Endothelial cell (in vitro differentiated cells): ENCODE results near the gene P2RX5. TPM values are rescaled to one million over a fixed set of nuclear protein-coding genes. Genes with fewer than 3 reads are reported as not detected.

Experiments
- DNase-seq: peaks from one replicate; pipeline ENCODE4 v3.0.0; 2021; ENCODE audit warnings: low spot score
- H3K27ac Mint-ChIP-seq: one replicate; pipeline ENCODE4 v1.8.0; 2021; ENCODE audit warnings: mixed read lengths, inconsistent platforms; ENCODE audit not compliant: unreplicated experiment
- H3K27me3 Mint-ChIP-seq: one replicate; pipeline ENCODE4 v1.8.0; 2021; ENCODE audit warnings: mild to moderate bottlenecking, moderate library complexity, mixed read lengths, inconsistent platforms; ENCODE audit not compliant: unreplicated experiment
- H3K36me3 Mint-ChIP-seq: one replicate; pipeline ENCODE4 v1.8.0; 2021; ENCODE audit warnings: mild to moderate bottlenecking, low read depth, mixed read lengths, inconsistent platforms; ENCODE audit not compliant: unreplicated experiment
- H3K4me1 Mint-ChIP-seq: one replicate; pipeline ENCODE4 v1.8.0; 2021; ENCODE audit warnings: mild to moderate bottlenecking, mixed read lengths, inconsistent platforms; ENCODE audit not compliant: unreplicated experiment
- H3K4me3 Mint-ChIP-seq: one replicate; pipeline ENCODE4 v1.8.0; 2021; ENCODE audit warnings: mild to moderate bottlenecking, mixed read lengths, inconsistent platforms; ENCODE audit not compliant: unreplicated experiment
- H3K9me3 Mint-ChIP-seq: one replicate; pipeline ENCODE4 v1.8.0; 2021; ENCODE audit warnings: mixed read lengths, inconsistent platforms; ENCODE audit not compliant: unreplicated experiment
- total RNA-seq: library from RNA; stranded (reverse); fragmentation: NEBNext Ultra II Directional; extraction: Animal tissue kit (Norgen Biotek cat#: 25700); gene quantifications from one replicate; pipeline ENCODE4 v1.2.1, GENCODE V29; 2021; ENCODE audit not compliant: unreplicated experiment
- TF ChIP-seq, protein P1 (sequence below): fragments of 200-600 bp; sonication (generic); IDR thresholded peaks from one replicate; pipeline ENCODE4 v1.5.0; 2021; ENCODE audit warnings: antibody characterized with exemption; ENCODE audit not compliant: unreplicated experiment

Gene P2RX5
- total RNA-seq, 1 donor from 2014 or later, result 0.36 TPM

DNA sequence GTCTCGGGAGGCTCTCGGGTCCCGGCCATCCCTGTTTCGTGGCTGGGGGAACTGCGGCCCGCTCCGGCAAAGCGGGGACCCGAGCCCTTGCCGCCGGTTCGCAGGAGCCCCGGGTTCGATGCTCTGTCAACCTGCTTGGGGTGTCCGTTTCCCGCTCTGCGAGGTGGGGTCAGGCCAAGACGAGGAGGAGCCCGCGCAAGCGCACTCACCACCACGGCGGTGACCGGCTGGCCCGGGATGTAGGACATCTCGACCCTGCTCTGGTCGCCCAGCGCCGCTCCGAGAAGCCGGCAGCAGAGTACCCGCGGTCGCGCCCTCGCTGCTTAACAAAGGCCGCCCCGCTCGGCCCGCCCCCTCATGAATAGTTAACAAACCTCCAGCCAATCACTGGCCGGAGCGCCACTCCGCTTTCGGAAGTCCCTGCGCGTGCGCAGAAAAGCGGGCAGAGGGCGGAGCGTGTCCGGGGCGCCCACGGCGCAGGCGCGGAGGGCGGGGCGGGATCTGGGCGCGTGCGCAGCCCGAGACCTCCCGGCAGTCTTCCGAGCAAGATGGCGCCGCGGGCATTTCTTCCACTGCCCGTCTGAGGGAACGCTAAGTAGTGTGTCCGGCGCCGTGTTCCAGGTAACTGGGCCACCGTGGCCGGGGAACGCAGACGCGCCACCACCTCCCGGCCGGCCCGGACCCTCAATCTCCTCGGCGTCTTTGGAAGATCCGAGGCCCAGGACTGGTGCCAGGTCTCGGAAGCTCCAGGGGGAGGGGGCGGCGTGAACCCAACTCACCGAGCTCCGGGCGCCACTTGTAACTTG, 27.5 kb downstream of the P2RX5 start, which contains the start of the genes EMC6 and TAX1BP3:
Gene EMC6, plus strand, starts transcription at position 534 of the 806 bp plus-strand sequence. CDS start 335 bp downstream, outside the sequence.
Gene TAX1BP3, minus strand, starts transcription at position 300 of the 806 bp plus-strand sequence. Its CDS starts 52 bp downstream, at position 248.
- peaks cover 18% of the 10 kb centered on the region for H3K27me3 Mint-ChIP-seq
- peaks cover 17% of the 10 kb centered on the region for H3K36me3 Mint-ChIP-seq
- TF ChIP-seq, protein P1, sequence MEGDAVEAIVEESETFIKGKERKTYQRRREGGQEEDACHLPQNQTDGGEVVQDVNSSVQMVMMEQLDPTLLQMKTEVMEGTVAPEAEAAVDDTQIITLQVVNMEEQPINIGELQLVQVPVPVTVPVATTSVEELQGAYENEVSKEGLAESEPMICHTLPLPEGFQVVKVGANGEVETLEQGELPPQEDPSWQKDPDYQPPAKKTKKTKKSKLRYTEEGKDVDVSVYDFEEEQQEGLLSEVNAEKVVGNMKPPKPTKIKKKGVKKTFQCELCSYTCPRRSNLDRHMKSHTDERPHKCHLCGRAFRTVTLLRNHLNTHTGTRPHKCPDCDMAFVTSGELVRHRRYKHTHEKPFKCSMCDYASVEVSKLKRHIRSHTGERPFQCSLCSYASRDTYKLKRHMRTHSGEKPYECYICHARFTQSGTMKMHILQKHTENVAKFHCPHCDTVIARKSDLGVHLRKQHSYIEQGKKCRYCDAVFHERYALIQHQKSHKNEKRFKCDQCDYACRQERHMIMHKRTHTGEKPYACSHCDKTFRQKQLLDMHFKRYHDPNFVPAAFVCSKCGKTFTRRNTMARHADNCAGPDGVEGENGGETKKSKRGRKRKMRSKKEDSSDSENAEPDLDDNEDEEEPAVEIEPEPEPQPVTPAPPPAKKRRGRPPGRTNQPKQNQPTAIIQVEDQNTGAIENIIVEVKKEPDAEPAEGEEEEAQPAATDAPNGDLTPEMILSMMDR, result no peak

DNA sequence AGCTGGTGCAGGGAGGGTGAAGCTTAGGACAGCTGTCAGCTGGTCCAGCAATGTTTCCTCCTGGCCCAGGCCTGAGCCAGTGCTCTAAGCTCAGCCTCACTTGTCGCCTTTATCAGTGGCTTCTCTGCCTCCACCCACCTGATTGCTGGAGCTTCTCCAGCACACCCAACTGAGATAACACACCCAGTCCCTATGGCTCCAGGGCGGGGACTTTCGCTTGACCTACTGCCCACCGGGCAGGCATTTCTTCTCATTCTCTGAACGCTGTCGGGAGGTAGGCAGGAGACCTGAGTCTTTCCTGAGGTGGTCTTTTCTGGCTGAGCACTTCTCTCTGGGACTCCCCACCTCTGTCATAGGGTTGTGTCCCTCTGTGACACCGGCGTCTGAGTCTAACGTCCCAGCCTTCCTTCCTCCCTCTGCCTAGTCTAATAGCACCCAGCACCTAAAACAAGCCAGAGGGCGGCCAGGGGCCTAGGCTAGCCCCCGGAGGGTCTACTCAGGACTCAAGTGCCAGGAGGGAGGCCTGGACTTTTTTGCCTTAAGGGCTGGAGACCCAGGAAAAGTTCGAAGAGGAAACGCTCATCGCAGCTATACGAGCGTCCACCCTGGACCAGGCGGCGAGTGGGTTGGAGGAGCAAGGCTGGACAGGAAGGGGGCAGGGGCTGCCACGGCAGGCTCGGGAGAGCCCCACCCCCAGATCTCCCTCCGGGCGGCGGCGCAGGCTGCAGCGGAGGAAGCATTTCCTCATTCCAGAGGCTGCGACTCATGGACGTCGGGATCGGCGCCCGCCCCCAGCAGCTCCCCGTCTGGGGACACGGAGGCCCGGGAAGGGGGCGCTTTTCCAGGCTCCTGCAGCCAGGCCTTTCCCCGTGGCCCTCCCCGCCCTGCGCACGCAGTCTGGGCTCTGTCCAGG, 28.3 kb downstream of the P2RX5 start:
- peak overlapping the region; percentile 91 for H3K4me3 Mint-ChIP-seq
- peak; percentile 86 for DNase-seq
- peaks cover 19% of the 10 kb centered on the region for H3K4me1 Mint-ChIP-seq
- H3K36me3 Mint-ChIP-seq, result peaks cover 21% of the 10 kb centered on the region
- H3K27me3 Mint-ChIP-seq, result peaks cover 19% of the 10 kb centered on the region
- peak overlapping the region; percentile 85 for H3K27ac Mint-ChIP-seq
- H3K9me3 Mint-ChIP-seq, result no peaks in the 10 kb centered on the region
- TF ChIP-seq, protein P1, result no peak

More for the DNA sequence above, 27.5 kb downstream of the P2RX5 start, which contains the start of the genes EMC6 and TAX1BP3:
- peak; percentile 100 for DNase-seq
- Mint-ChIP-seq H3K4me1 (peaks cover 19% of the 10 kb centered on the region), H3K4me3 (peak within 1 kb of the TSS; percentile 98), H3K27ac (peak within 1 kb of the TSS; percentile 90), H3K9me3 (no peaks in the 10 kb centered on the region)

DNA sequence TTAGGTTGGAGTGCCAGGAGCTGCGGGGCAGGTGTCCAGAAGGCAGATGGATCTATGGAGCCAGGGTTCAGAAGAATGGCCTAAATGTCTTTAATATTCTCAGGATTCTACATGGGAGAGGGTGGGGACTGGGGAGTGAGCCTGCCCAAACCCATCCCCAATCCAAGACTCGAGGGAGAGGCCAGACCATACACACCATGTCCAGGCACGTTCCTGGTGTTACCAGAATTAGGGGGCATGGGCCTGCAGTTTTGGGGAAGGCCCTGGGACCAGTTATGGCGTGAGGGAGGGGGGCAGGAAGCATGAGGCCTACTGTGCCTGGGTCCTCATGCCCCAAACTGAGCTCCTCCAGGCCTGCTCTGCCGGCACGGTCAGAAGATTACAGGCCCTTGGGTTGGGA, 29.4 kb downstream of the P2RX5 start:
- peaks cover 21% of the 10 kb centered on the region for H3K27me3 Mint-ChIP-seq
- TF ChIP-seq, protein P1, result no peak
- no peak for DNase-seq
- H3K27ac Mint-ChIP-seq, result peak overlapping the region; percentile 57
- no peaks in the 10 kb centered on the region for H3K9me3 Mint-ChIP-seq
- H3K4me3 Mint-ChIP-seq, result peak overlapping the region; percentile 81
- H3K4me1 Mint-ChIP-seq, result peaks cover 19% of the 10 kb centered on the region
- peaks cover 21% of the 10 kb centered on the region for H3K36me3 Mint-ChIP-seq

DNA sequence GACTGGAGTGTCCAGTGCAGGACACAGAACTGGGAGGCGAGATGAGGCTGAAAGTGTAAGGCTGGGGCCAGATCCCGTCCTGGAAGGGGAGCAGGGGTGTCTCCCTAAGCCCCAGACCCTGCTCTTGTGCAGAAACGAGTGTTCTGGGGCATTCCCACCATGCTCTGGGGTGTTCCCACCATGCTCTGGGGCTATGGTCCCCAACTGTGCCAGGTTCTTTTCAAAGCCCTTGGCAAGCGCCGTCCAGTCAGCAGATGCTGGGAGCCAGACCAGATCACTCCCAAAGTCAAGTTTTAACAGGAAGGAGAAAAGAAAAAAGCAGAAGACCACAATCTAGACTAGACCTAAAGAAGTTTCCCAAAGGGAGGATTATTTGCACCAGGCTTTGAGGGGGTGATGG, 30.1 kb downstream of the P2RX5 start:
- Mint-ChIP-seq H3K36me3 (peaks cover 21% of the 10 kb centered on the region), H3K4me1 (peaks cover 19% of the 10 kb centered on the region), H3K9me3 (no peaks in the 10 kb centered on the region), H3K4me3 (peak overlapping the region; percentile 81), H3K27me3 (peaks cover 24% of the 10 kb centered on the region), H3K27ac (peak overlapping the region; percentile 57)
- TF ChIP-seq, protein P1, result no peak
- DNase-seq, result no peak
